Heart left ventricle (tissue), 16 donors: ENCODE results near the gene PCDHGB5. TPM values are rescaled to one million over a fixed set of nuclear protein-coding genes. Genes with fewer than 3 reads are reported as not detected.
A peak's percentile ranks its signal among the peaks of the same experiment; 100 is the strongest.

ENCODE experiments used
- ATAC-seq, 4 donors: fragments of 200-7000 bp; cut with Tn5 transposase; one replicate each; pipeline ENCODE4 v1.9.1; 2020 to 2022; ENCODE audit warnings: moderate library complexity in 4 of 4, mild to moderate bottlenecking in 3 of 4, moderate number of reproducible peaks in 1 of 4
- DNase-seq, 5 donors: peaks; one replicate each; pipeline ENCODE4 v3.0.0-alpha.2; 2020
- H3K27ac ChIP-seq, 12 donors: fragments of 200-600 bp; sonication (generic) in 4 of 12; one replicate each; pipeline versions ENCODE4 v1.5.0 to v1.8.0; 2016 to 2022; ENCODE audit warnings: mild to moderate bottlenecking in 2 of 12
- H3K27me3 ChIP-seq, 9 donors: fragments of 200-600 bp; sonication (generic) in 2 of 9; one replicate each; pipeline versions ENCODE4 v1.5.1 to v1.8.0; 2016 to 2022; ENCODE audit warnings: mild to moderate bottlenecking in 3 of 9
- H3K36me3 ChIP-seq, 9 donors: fragments of 200-600 bp; sonication (generic) in 2 of 9; one replicate each; pipeline versions ENCODE4 v1.5.0 to v1.8.0; 2018 to 2022; ENCODE audit warnings: mild to moderate bottlenecking in 2 of 9
- H3K4me1 ChIP-seq, 12 donors: fragments of 200-600 bp; sonication (generic) in 4 of 12; one replicate each; pipeline versions ENCODE4 v1.5.0 to v1.8.0; 2016 to 2022; ENCODE audit warnings: mild to moderate bottlenecking in 3 of 12
- H3K4me3 ChIP-seq, 12 donors: fragments of 200-600 bp; sonication (generic) in 4 of 12; one replicate each; pipeline versions ENCODE4 v1.5.0 to v1.8.0; 2017 to 2022; ENCODE audit warnings: mild to moderate bottlenecking in 9 of 12, moderate library complexity in 4 of 12
- H3K9me3 ChIP-seq, 12 donors: fragments of 200-600 bp; sonication (generic) in 4 of 12; one replicate each; pipeline versions ENCODE4 v1.5.0 to v1.8.0; 2016 to 2022; ENCODE audit warnings: mild to moderate bottlenecking in 1 of 12
- POLR2A ChIP-seq, 2 donors: fragments of 450-650 bp; IDR thresholded peaks; one replicate each; pipeline ENCODE4 v1.6.1; 2017; ENCODE audit warnings: antibody characterized with exemption in 2 of 2, mild to moderate bottlenecking in 2 of 2, moderate library complexity in 2 of 2
- WGBS, 4 donors: extraction: QIAGEN DNeasy Blood & Tissue Kit in 2 of 4; methylation state at CpG; one replicate each; pipeline versions ENCODE4 v1.1.5 to v1.1.7; 2013 to 2018; 5-methylcytosine and 5-hydroxymethylcytosine counted together
- intact Hi-C, 10 donors: fragments of 100-400 bp; cut with DNase I; formaldehyde crosslinking; loops; one replicate each; pipeline versions ENCODE4 v1.11.1 to v1.14.2; 2022
- polyA plus RNA-seq, 2 donors: library from polyadenylated mRNA; stranded (reverse); fragments of 200-250 nt; gene quantifications; one replicate each; pipeline ENCODE4 v1.2.3, GENCODE V29; 2013
- total RNA-seq, 9 donors: library from RNA; depleted of rRNA in 2 of 9; stranded (reverse); fragments of >200 nt in 2 of 9; fragmentation: NEBNext Ultra II Directional in 3 of 9; extraction: Animal tissue kit (Norgen Biotek cat#: 25700) in 3 of 9; gene quantifications; one replicate each; pipeline versions ENCODE4 v1.1.0 to v1.2.4, GENCODE V29; 2016 to 2023
- TF ChIP-seq, protein P1 (sequence below), 12 donors: fragments of 200-600 bp; sonication (generic) in 4 of 12; IDR thresholded peaks; one replicate each; pipeline versions ENCODE4 v1.5.0 to v1.8.0; 2018 to 2022; ENCODE audit warnings: antibody characterized with exemption in 12 of 12, mild to moderate bottlenecking in 5 of 12
- donor health status: ischemic (EF 13 %, LVEDD 7.1; RV severe dilation, severe dysfunction).
- donor health status: healthy with polysubstance abuse.
- donor health status: DM: no; HTN: yes; CAD: no.
- donor health status: DM: no; HTN: no; CAD: no.
- donor health status: ischemic (EF 25% LVEDD 6.9; RV normal size, moderate dysfunction).
- donor health status: ischemic (EF 25% LVEDD 5.7; RV mildly dilated, moderate dysfunction).
- donor health status: healthy.
- donor health status: DM: yes; HTN: yes; CAD: no.
- donor health status: ischemic (EF 35%, LVEDD 5.7; RV mildly dilated, moderate dysfunction).
- donor health status: nonischemic (EF 11% LVEDD 7.7; RV severe dilation, severe dysfunction).
- donor health status: DM: yes; HTN: yes; CAD: no.
- donor health status: PGD.
- donor health status: ischemic (EF 29% LVEDD 5.4; RV normal size, mild dysfunction).
- donor health status: nonischemic (EF 23%, LVEDD 6.1; RV moderate dilation, normal function).

PCDHGB5 gene
- total and polyA plus RNA-seq, 11 donors = 4.4 to 15.5 (median 8.1) TPM

DNA sequence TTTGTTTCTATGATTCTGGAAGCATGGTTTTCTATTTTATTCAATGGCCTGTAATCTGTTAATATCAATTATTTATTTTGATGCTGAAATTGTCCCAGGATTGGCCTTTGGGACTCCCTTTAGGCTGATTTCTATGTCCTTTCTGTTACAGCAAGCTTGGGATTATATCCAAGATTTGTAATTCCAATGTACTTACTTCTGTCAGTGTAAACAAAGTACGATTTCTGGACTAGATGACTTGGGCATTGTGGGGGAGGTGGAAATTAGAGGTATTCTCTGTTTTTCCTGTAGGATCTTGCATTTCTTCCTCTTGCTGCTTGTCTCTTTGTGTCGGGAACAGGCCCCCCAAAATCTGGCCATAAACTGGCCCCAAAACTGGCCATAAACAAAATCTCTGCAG is 36.3 kb downstream of the PCDHGB5 start:
- Histone ChIP-seq H3K4me3 (no peak overlapping the region), H3K27ac (no peak overlapping the region), H3K4me1 (peaks cover 0 to 16% (median 0%) of the 10 kb centered on the region in 12 donors), H3K27me3 (peaks cover 0 to 44% (median 0%) of the 10 kb centered on the region in 9 donors), H3K36me3 (peaks cover 0 to 11% (median 0%) of the 10 kb centered on the region in 9 donors), H3K9me3 (peaks cover 0 to 98% (median 22%) of the 10 kb centered on the region in 12 donors)
- ATAC-seq (no peak), DNase-seq (no peak)
- 73 to 86% (median 82%) methylated on average over 2 of the region's 2 CpGs for WGBS, 4 donors
- intact Hi-C loops = loop anchor here in 4 of 10 donors (5.0 kb wide), 3 partner anchors 93 to 128 kb away; no protein-coding TSS in a partner anchor
- TF ChIP-seq, protein P1, sequence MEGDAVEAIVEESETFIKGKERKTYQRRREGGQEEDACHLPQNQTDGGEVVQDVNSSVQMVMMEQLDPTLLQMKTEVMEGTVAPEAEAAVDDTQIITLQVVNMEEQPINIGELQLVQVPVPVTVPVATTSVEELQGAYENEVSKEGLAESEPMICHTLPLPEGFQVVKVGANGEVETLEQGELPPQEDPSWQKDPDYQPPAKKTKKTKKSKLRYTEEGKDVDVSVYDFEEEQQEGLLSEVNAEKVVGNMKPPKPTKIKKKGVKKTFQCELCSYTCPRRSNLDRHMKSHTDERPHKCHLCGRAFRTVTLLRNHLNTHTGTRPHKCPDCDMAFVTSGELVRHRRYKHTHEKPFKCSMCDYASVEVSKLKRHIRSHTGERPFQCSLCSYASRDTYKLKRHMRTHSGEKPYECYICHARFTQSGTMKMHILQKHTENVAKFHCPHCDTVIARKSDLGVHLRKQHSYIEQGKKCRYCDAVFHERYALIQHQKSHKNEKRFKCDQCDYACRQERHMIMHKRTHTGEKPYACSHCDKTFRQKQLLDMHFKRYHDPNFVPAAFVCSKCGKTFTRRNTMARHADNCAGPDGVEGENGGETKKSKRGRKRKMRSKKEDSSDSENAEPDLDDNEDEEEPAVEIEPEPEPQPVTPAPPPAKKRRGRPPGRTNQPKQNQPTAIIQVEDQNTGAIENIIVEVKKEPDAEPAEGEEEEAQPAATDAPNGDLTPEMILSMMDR (IDR thresholded peaks at IDR 0.05) = no peak
- no peak for TF ChIP-seq POLR2A (IDR thresholded peaks at IDR 0.05)

DNA sequence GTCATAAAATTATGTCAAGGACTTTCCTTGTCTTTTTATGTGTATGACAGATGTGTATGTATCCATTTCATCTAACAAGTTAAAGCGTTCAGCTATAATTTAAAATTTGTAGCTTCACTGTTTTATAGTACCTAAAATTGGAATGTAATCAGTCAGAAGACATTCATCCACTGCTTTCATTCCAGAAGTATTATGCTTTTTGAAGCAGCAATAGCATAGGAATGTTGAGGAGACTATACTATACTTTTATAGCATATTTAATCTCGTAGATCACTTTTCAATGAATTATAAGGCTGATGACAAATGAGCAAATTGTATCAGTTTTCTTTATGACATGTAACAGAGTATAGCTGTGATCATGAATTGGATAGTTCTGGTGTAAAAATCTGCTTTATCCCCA is 39.5 kb downstream of the PCDHGB5 start:
- TF ChIP-seq, protein P1 (IDR thresholded peaks at IDR 0.05) = no peak
- TF ChIP-seq POLR2A (IDR thresholded peaks at IDR 0.05) = no peak
- WGBS, 4 donors = 93 to 97% (median 96%) methylated on average over 2 of the region's 2 CpGs
- Histone ChIP-seq H3K36me3 (peaks cover 0 to 7% (median 0%) of the 10 kb centered on the region in 9 donors), H3K4me1 (peaks cover 0 to 8% (median 0%) of the 10 kb centered on the region in 12 donors), H3K27me3 (peaks cover 0 to 16% (median 0%) of the 10 kb centered on the region in 9 donors), H3K27ac (no peak overlapping the region), H3K9me3 (peaks cover 0 to 98% (median 25%) of the 10 kb centered on the region in 12 donors), H3K4me3 (no peak overlapping the region)
- DNase-seq (no peak), ATAC-seq (no peak)
- intact Hi-C loops = no loop called here

DNA sequence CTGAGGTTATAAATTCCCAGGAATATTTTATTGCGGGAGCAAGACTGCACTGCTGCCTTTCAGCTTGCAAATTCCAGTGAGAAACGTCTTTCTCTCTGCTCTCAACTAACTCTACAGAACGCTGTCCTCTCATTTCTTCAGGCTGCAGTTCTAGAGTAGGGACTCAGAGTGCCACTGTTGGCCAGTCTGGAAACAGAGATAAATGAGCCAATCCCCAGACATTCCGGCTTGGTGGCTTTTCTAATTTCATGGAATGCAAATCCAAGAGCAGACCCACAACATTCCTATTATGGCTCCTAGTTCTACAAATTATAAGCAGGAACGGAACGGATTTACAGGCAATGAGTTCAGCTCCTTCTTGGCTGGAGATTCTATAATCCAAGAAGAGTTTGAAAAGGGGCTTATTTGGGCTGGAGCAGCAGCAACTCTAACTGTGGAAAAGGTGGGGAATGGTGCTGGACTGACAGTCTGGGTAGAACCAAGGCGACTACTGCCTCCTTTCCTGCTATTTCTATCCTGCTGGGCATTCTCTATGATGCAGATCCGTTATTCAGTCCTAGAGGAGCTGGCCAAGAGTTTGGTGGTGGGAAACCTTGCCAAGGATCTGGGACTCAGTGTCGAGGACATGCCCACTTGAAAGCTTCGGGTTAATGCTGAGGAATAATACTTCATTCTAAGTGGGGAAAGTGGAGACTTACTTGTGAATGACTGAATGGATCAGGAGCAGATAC is 41.8 kb downstream of the PCDHGB5 start:
- no peak for TF ChIP-seq POLR2A (IDR thresholded peaks at IDR 0.05)
- TF ChIP-seq, protein P1 (IDR thresholded peaks at IDR 0.05) = no peak
- peak in 1 of 5 donors; percentile 37 for DNase-seq
- Histone ChIP-seq H3K27me3 (no peaks in the 10 kb centered on the region), H3K4me1 (peaks cover 0 to 12% (median 0%) of the 10 kb centered on the region in 12 donors), H3K36me3 (no peaks in the 10 kb centered on the region), H3K9me3 (peaks cover 0 to 97% (median 19%) of the 10 kb centered on the region in 12 donors), H3K4me3 (no peak overlapping the region), H3K27ac (no peak overlapping the region)
- intact Hi-C loops = no loop called here
- ATAC-seq = peak in 2 of 4 donors; percentile 66 to 67
- WGBS, 4 donors = 65 to 71% (median 66%) methylated on average over 10 of the region's 10 CpGs

DNA sequence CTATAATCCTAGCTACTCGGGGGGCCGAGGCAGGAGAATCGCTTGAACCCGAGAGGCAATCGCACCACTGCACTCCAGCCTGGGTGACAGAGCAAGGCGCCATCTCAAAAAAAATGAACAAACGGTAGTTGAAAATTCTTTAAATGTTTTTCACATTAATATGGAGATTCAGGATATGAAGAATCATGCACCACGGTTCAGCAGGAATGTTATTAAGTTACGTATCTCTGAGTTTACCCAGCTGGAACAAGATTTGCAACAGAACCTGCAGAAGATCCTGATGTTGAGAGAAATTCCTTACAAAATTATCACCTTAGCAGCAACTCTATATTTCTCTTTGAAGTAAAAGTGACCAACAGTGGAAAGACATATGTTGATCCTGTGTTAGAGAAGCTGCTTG is 42.6 kb downstream of the PCDHGB5 start:
- Histone ChIP-seq H3K4me1 (peaks cover 0 to 12% (median 0%) of the 10 kb centered on the region in 12 donors), H3K36me3 (peaks cover 0 to 4% (median 0%) of the 10 kb centered on the region in 9 donors), H3K27me3 (no peaks in the 10 kb centered on the region), H3K9me3 (peaks cover 0 to 97% (median 19%) of the 10 kb centered on the region in 12 donors), H3K4me3 (no peak overlapping the region), H3K27ac (no peak overlapping the region)
- DNase-seq (no peak), ATAC-seq (no peak)
- intact Hi-C loops = no loop called here
- WGBS, 4 donors = 95 to 98% (median 97%) methylated on average over 9 of the region's 9 CpGs
- TF ChIP-seq, protein P1 (IDR thresholded peaks at IDR 0.05) = no peak
- no peak for TF ChIP-seq POLR2A (IDR thresholded peaks at IDR 0.05)
